GM23338 (cell line): ENCODE measurements around the gene HS3ST6. TPM values are rescaled to one million over a fixed set of nuclear protein-coding genes. Genes with fewer than 3 reads are reported as not detected.
"Not testable (repeated sequence)": the region's sequence is repeated elsewhere in the genome, so short reads cannot be mapped to it uniquely, and the experiment has no call there.

Experiments used
- ATAC-seq: fragments of 200-7000 bp; cut with Tn5 transposase; 3 replicates; pipeline ENCODE4 v1.9.1; 2020
- DNase-seq: peaks from one replicate; pipeline ENCODE4 v3.0.0-alpha.2; 2015; ENCODE audit warnings: low spot score
- H2AFZ ChIP-seq: fragments of 200-600 bp; sonication (generic); 2 replicates; pipeline ENCODE4 v1.8.0; 2016; ENCODE audit warnings: antibody characterized with exemption, mild to moderate bottlenecking, moderate library complexity
- H3F3A ChIP-seq: fragments of 200-600 bp; sonication (generic); replicated peaks from 2 replicates; pipeline ENCODE4 v1.8.0; 2017; ENCODE audit warnings: antibody characterized with exemption, mixed run types, low read depth
- H3K27ac ChIP-seq: fragments of 200-600 bp; sonication (generic); 2 replicates; pipeline ENCODE4 v1.6.1; 2016; ENCODE audit warnings: low read depth
- H3K27me3 ChIP-seq: fragments of 200-600 bp; sonication (generic); 2 replicates; pipeline ENCODE4 v1.8.0; 2016; ENCODE audit warnings: mild to moderate bottlenecking, mixed run types, moderate library complexity; ENCODE audit not compliant: insufficient read depth
- H3K36me3 ChIP-seq: fragments of 200-600 bp; sonication (generic); 2 replicates; pipeline ENCODE4 v1.8.0; 2016; ENCODE audit warnings: mild to moderate bottlenecking; ENCODE audit not compliant: insufficient read depth
- H3K4me1 ChIP-seq: fragments of 200-600 bp; sonication (generic); 2 replicates; pipeline ENCODE4 v1.8.0; 2016; ENCODE audit warnings: mild to moderate bottlenecking, moderate library complexity; ENCODE audit not compliant: insufficient read depth
- H3K4me2 ChIP-seq: fragments of 200-600 bp; sonication (generic); 2 replicates; pipeline ENCODE4 v1.7.1; 2017; ENCODE audit warnings: mixed run types
- H3K4me3 ChIP-seq: fragments of 200-600 bp; sonication (generic); 2 replicates; pipeline ENCODE4 v1.6.1; 2016; ENCODE audit warnings: mixed run types
- H3K79me2 ChIP-seq: fragments of 200-600 bp; sonication (generic); replicated peaks from 2 replicates; pipeline ENCODE4 v1.8.0; 2017; ENCODE audit warnings: mild to moderate bottlenecking; ENCODE audit not compliant: insufficient read depth
- H3K9me2 ChIP-seq: fragments of 200-600 bp; sonication (generic); 2 replicates; pipeline ENCODE4 v1.8.0; 2017; ENCODE audit not compliant: insufficient read depth
- H4K20me1 ChIP-seq: fragments of 200-600 bp; sonication (generic); replicated peaks from 2 replicates; pipeline ENCODE4 v1.8.0; 2017; ENCODE audit warnings: mild to moderate bottlenecking; ENCODE audit not compliant: insufficient read depth
- H3K27ac Mint-ChIP-seq: 2 replicates; pipeline ENCODE4 v1.8.0; 2020; ENCODE audit warnings: inconsistent platforms, mild to moderate bottlenecking, moderate library complexity, mixed read lengths
- H3K27me3 Mint-ChIP-seq: 3 replicates; pipeline ENCODE4 v1.8.0; 2022; ENCODE audit warnings: low read depth, mild to moderate bottlenecking, moderate library complexity, mixed read lengths, inconsistent platforms; ENCODE audit not compliant: insufficient read depth, poor library complexity
- H3K36me3 Mint-ChIP-seq: 3 replicates; pipeline ENCODE4 v1.8.0; 2021; ENCODE audit warnings: low read depth, mild to moderate bottlenecking, inconsistent platforms, moderate library complexity, mixed read lengths
- H3K4me1 Mint-ChIP-seq: 3 replicates; pipeline ENCODE4 v1.8.0; 2020; ENCODE audit warnings: mild to moderate bottlenecking, inconsistent platforms, mixed read lengths
- H3K4me3 Mint-ChIP-seq: 3 replicates; pipeline ENCODE4 v1.8.0; 2021; ENCODE audit warnings: moderate library complexity, mild to moderate bottlenecking, inconsistent platforms, mixed read lengths
- H3K9me3 Mint-ChIP-seq: 3 replicates; pipeline ENCODE4 v1.8.0; 2020; ENCODE audit warnings: moderate library complexity, mild to moderate bottlenecking, inconsistent platforms, mixed read lengths
- CREB1 ChIP-seq: fragments of 250-450 bp; sonication (Bioruptor Pico); IDR thresholded peaks from 2 replicates; pipeline ENCODE4 v1.5.0; 2020; ENCODE audit warnings: low read depth, mild to moderate bottlenecking, moderate library complexity
- CTCF ChIP-seq, 2 experiments: fragments of 200-600 bp in 1 of 2; sonication (generic) in 1 of 2; conservative IDR thresholded peaks; 2 replicates each; pipeline versions ENCODE4 v1.5.1 to v1.6.1; 2016 to 2017; ENCODE audit warnings: antibody characterized with exemption in 2 of 2, low read depth in 2 of 2, mild to moderate bottlenecking in 2 of 2, moderate library complexity in 1 of 2
- ETS1 ChIP-seq: IDR thresholded peaks from 2 replicates; pipeline ENCODE4 v1.6.1; 2016; ENCODE audit warnings: antibody characterized with exemption
- EZH2 ChIP-seq: fragments of 200-600 bp; sonication (generic); IDR thresholded peaks from one replicate; pipeline ENCODE4 v1.8.0; 2017; ENCODE audit warnings: antibody characterized with exemption, mild to moderate bottlenecking, low read depth; ENCODE audit not compliant: unreplicated experiment
- NANOG ChIP-seq: IDR thresholded peaks from 2 replicates; pipeline ENCODE4 v1.6.1; 2016; ENCODE audit warnings: antibody characterized with exemption, borderline replicate concordance
- POLR2AphosphoS5 ChIP-seq: IDR thresholded peaks from 2 replicates; pipeline ENCODE4 v1.6.1; 2016; ENCODE audit warnings: antibody characterized with exemption, low read depth
- REST ChIP-seq: IDR thresholded peaks from one replicate; pipeline ENCODE4 v1.6.1; 2018; ENCODE audit warnings: antibody characterized with exemption; ENCODE audit not compliant: unreplicated experiment
- STAT1 ChIP-seq: IDR thresholded peaks from one replicate; pipeline ENCODE4 v1.6.1; 2016; ENCODE audit warnings: antibody characterized with exemption; ENCODE audit not compliant: unreplicated experiment
- ZNF114 ChIP-seq: fragments of 250-450 bp; sonication (Bioruptor Pico); IDR thresholded peaks from 2 replicates; pipeline ENCODE4 v1.5.0; 2020; ENCODE audit warnings: mild to moderate bottlenecking, moderate library complexity
- ZNF331 ChIP-seq: fragments of 250-450 bp; sonication (Bioruptor Pico); IDR thresholded peaks from 2 replicates; pipeline ENCODE4 v1.5.0; 2020; ENCODE audit warnings: low read depth, mild to moderate bottlenecking, moderate library complexity
- polyA plus RNA-seq: library from polyadenylated mRNA; unstranded; fragments of >200 nt; fragmentation: Nextera tagmentation; extraction: Ambion mirVana; gene quantifications from 2 replicates; pipeline ENCODE4 v1.2.1, GENCODE V29; 2016
- total RNA-seq: library from RNA; depleted of rRNA; stranded (reverse); fragments of >200 nt; shearing (Covaris generic); gene quantifications from 2 replicates; pipeline ENCODE4 v1.2.3, GENCODE V29; 2014

Gene HS3ST6
- total and polyA plus RNA-seq, 2 experiments from 2014 or later: 0.21 TPM; not detected in 1

GRCh38 chr16:1958143-1958491 lies 39.9 kb upstream of the HS3ST6 start:
- Histone ChIP-seq H3K4me1 (peaks cover 26% of the 10 kb centered on the region; the same call in 1 of the 2 replicates), H4K20me1 (peaks cover 14% of the 10 kb centered on the region), H3K36me3 (peaks cover 14% of the 10 kb centered on the region), H3K79me2 (peaks cover 18% of the 10 kb centered on the region), H3K4me2 (peak overlapping the region; percentile 91; the same call in 1 of the 2 replicates), H3K4me3 (peak overlapping the region; percentile 89; the same call in 1 of the 2 replicates), H2AFZ (peak overlapping the region; percentile 97; the same call in 1 of the 2 replicates), H3F3A (peaks cover 38% of the 10 kb centered on the region)
- peaks cover 41% of the 10 kb centered on the region for H3K27me3 Mint-ChIP-seq
- H3K4me1 Mint-ChIP-seq: peaks cover 27% of the 10 kb centered on the region
- DNase-seq, H3K27ac Mint-ChIP-seq, H3K4me3 Mint-ChIP-seq, H3K27ac ChIP-seq, ATAC-seq, H3K9me3 Mint-ChIP-seq, H3K9me2 ChIP-seq, H3K27me3 ChIP-seq: not testable (repeated sequence)
- peaks cover 29% of the 10 kb centered on the region for H3K36me3 Mint-ChIP-seq

- not testable (repeated sequence) for ATAC-seq, H4K20me1 ChIP-seq, H3K9me3 Mint-ChIP-seq, H3K4me3 Mint-ChIP-seq, H3K9me2 ChIP-seq, H2AFZ ChIP-seq, H3K4me2 ChIP-seq, DNase-seq, H3K36me3 ChIP-seq, H3K27ac ChIP-seq, H3K27me3 ChIP-seq, H3K27ac Mint-ChIP-seq
- peaks cover 33% of the 10 kb centered on the region for H3F3A ChIP-seq
- peaks cover 36% of the 10 kb centered on the region for H3K27me3 Mint-ChIP-seq
- H3K4me1 ChIP-seq: peaks cover 20% of the 10 kb centered on the region; the same call in 1 of the 2 replicates
- peak overlapping the region; percentile 89; the same call in 1 of the 2 replicates for H3K4me3 ChIP-seq
- H3K4me1 Mint-ChIP-seq: peaks cover 22% of the 10 kb centered on the region
- peaks cover 13% of the 10 kb centered on the region for H3K79me2 ChIP-seq
- H3K36me3 Mint-ChIP-seq: peaks cover 24% of the 10 kb centered on the region
Observed at GRCh38 chr16:1957434-1958142, 39.4 kb upstream of the HS3ST6 start.

GRCh38 chr16:1953734-1954133 lies 35.5 kb upstream of the HS3ST6 start:
- H3K9me3 Mint-ChIP-seq: no peaks in the 10 kb centered on the region
- TF ChIP-seq EZH2: no peak
- TF ChIP-seq CTCF (conservative IDR thresholded peaks at IDR 0.05; ENCODE audit: low read depth in 2 of 2): no peak
- TF ChIP-seq REST: no peak
- TF ChIP-seq ZNF114 (CRISPR knock-in tag): no peak
- TF ChIP-seq ZNF331 (CRISPR knock-in tag): no peak
- no peak for TF ChIP-seq CREB1 (CRISPR knock-in tag)
- TF ChIP-seq ETS1: no peak
- TF ChIP-seq STAT1: no peak
- TF ChIP-seq POLR2AphosphoS5: no peak
- TF ChIP-seq NANOG: no peak

More at GRCh38 chr16:1953734-1954133, 35.5 kb upstream of the HS3ST6 start:
- H3F3A ChIP-seq: peaks cover 7% of the 10 kb centered on the region
- no peak overlapping the region for H3K4me2 ChIP-seq
- H3K4me3 ChIP-seq: no peak overlapping the region
- Mint-ChIP-seq H3K36me3 (no peaks in the 10 kb centered on the region), H3K4me3 (no peak overlapping the region), H3K27ac (no peak overlapping the region), H3K4me1 (no peaks in the 10 kb centered on the region; the same call in 2 of the 3 replicates), H3K27me3 (peaks cover 6% of the 10 kb centered on the region)
- no peak overlapping the region for H3K27ac ChIP-seq
- H3K36me3 ChIP-seq: no peaks in the 10 kb centered on the region
- no peaks in the 10 kb centered on the region for H3K79me2 ChIP-seq
- H3K9me2 ChIP-seq: no peaks in the 10 kb centered on the region
- no peaks in the 10 kb centered on the region for H3K27me3 ChIP-seq
- H2AFZ ChIP-seq: no peak overlapping the region
- no peak for ATAC-seq
- H3K4me1 ChIP-seq: no peaks in the 10 kb centered on the region; the same call in 1 of the 2 replicates
- H4K20me1 ChIP-seq: no peaks in the 10 kb centered on the region
- DNase-seq: no peak
